ENCODE data around the gene FBXL17. TPM values are rescaled to one million over a fixed set of nuclear protein-coding genes. Genes with fewer than 3 reads are reported as not detected.

The FBXL17 gene
- polyA plus RNA-seq, 1 of the 3 experiments (the other 2 are of a cell fraction), result 4.4 TPM

DNA sequence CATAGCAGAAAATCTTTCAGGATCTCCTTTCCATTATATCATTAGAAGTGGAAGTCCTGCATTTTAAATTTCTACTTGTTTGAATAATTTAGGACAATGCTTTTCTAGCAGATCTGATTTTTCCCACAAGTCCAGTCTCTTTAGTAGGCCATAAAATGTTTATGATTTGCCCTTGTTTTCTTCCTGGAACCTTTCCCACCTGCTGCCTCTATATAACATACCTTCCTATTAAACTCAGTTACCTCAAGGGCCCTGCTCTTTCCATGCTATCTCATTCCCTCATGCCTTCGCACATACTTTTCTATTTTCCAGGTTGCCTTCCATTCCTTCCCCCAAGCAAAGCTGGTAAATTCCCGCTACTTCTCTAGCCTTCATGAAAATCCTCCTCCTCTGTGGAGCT lies 524.1 kb downstream of the FBXL17 start:
- Histone ChIP-seq H3K79me2 (ENCODE audit: insufficient read depth) (no peaks in the 10 kb centered on the region), H3K4me1 (ENCODE audit: control insufficient read depth in 1 of 2, insufficient read depth in 2 of 2, low read depth in 1 of 2, low read length in 1 of 2) (no peaks in the 10 kb centered on the region), H3K27me3 (ENCODE audit: insufficient read depth) (no peaks in the 10 kb centered on the region), H3K4me2 (no peak overlapping the region), H4K20me1 (ENCODE audit: insufficient read depth) (no peaks in the 10 kb centered on the region), H3K9me2 (no peaks in the 10 kb centered on the region), H3K9ac (no peak overlapping the region), H3K4me3 (ENCODE audit: low read depth in 2 of 2, low read length in 1 of 2) (no peak overlapping the region), H3K27ac (ENCODE audit: low read depth in 2 of 2, low read length in 1 of 2) (no peak overlapping the region), H3K36me3 (replicated peaks in 1 of 2; ENCODE audit: control insufficient read depth in 1 of 2, insufficient read depth in 2 of 2, low read length in 1 of 2) (peaks cover 0 to 3% of the 10 kb centered on the region in 2 experiments), H2AFZ (ENCODE audit: low read depth) (no peak overlapping the region), H3F3A (replicated peaks; ENCODE audit: insufficient read depth) (no peaks in the 10 kb centered on the region), H3K9me3 (no peaks in the 10 kb centered on the region)
- TF ChIP-seq CHD2 (IDR thresholded peaks at IDR 0.05; ENCODE audit: low read length, partially characterized antibody) (no peak), TEAD4 (IDR thresholded peaks at IDR 0.05; ENCODE audit: borderline replicate concordance, insufficient read depth) (no peak), GABPA (IDR thresholded peaks at IDR 0.05; ENCODE audit: low read depth) (no peak), SMC3 (IDR thresholded peaks at IDR 0.05; ENCODE audit: low read depth, low read length) (no peak), FOXJ3 (CRISPR knock-in tag; IDR thresholded peaks at IDR 0.05) (no peak), ZBTB33 (IDR thresholded peaks at IDR 0.05; ENCODE audit: borderline replicate concordance, low read depth) (no peak), GATA2 (CRISPR knock-in tag; IDR thresholded peaks at IDR 0.05) (no peak), TAF1 (IDR thresholded peaks at IDR 0.05; ENCODE audit: borderline replicate concordance, low read depth, low read length) (no peak), TCF12 (IDR thresholded peaks at IDR 0.05) (no peak), NFIC (IDR thresholded peaks at IDR 0.05; ENCODE audit: borderline replicate concordance) (no peak), MXI1 (IDR thresholded peaks at IDR 0.05; ENCODE audit: low read depth, low read length) (no peak), MAX (IDR thresholded peaks at IDR 0.05; ENCODE audit: low read depth) (no peak), EZH2phosphoT487 (IDR thresholded peaks at IDR 0.05; ENCODE audit: borderline replicate concordance, low read depth) (no peak), RXRA (IDR thresholded peaks at IDR 0.05; ENCODE audit: borderline replicate concordance, low read depth) (no peak)
- TF ChIP-seq, protein P1, sequence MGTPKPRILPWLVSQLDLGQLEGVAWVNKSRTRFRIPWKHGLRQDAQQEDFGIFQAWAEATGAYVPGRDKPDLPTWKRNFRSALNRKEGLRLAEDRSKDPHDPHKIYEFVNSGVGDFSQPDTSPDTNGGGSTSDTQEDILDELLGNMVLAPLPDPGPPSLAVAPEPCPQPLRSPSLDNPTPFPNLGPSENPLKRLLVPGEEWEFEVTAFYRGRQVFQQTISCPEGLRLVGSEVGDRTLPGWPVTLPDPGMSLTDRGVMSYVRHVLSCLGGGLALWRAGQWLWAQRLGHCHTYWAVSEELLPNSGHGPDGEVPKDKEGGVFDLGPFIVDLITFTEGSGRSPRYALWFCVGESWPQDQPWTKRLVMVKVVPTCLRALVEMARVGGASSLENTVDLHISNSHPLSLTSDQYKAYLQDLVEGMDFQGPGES (IDR thresholded peaks at IDR 0.05; ENCODE audit: low read depth, low read length), result no peak
- TF ChIP-seq, protein P2, sequence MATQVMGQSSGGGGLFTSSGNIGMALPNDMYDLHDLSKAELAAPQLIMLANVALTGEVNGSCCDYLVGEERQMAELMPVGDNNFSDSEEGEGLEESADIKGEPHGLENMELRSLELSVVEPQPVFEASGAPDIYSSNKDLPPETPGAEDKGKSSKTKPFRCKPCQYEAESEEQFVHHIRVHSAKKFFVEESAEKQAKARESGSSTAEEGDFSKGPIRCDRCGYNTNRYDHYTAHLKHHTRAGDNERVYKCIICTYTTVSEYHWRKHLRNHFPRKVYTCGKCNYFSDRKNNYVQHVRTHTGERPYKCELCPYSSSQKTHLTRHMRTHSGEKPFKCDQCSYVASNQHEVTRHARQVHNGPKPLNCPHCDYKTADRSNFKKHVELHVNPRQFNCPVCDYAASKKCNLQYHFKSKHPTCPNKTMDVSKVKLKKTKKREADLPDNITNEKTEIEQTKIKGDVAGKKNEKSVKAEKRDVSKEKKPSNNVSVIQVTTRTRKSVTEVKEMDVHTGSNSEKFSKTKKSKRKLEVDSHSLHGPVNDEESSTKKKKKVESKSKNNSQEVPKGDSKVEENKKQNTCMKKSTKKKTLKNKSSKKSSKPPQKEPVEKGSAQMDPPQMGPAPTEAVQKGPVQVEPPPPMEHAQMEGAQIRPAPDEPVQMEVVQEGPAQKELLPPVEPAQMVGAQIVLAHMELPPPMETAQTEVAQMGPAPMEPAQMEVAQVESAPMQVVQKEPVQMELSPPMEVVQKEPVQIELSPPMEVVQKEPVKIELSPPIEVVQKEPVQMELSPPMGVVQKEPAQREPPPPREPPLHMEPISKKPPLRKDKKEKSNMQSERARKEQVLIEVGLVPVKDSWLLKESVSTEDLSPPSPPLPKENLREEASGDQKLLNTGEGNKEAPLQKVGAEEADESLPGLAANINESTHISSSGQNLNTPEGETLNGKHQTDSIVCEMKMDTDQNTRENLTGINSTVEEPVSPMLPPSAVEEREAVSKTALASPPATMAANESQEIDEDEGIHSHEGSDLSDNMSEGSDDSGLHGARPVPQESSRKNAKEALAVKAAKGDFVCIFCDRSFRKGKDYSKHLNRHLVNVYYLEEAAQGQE (IDR thresholded peaks at IDR 0.05; ENCODE audit: low read depth, low read length), result no peak
- TF ChIP-seq, protein P3, sequence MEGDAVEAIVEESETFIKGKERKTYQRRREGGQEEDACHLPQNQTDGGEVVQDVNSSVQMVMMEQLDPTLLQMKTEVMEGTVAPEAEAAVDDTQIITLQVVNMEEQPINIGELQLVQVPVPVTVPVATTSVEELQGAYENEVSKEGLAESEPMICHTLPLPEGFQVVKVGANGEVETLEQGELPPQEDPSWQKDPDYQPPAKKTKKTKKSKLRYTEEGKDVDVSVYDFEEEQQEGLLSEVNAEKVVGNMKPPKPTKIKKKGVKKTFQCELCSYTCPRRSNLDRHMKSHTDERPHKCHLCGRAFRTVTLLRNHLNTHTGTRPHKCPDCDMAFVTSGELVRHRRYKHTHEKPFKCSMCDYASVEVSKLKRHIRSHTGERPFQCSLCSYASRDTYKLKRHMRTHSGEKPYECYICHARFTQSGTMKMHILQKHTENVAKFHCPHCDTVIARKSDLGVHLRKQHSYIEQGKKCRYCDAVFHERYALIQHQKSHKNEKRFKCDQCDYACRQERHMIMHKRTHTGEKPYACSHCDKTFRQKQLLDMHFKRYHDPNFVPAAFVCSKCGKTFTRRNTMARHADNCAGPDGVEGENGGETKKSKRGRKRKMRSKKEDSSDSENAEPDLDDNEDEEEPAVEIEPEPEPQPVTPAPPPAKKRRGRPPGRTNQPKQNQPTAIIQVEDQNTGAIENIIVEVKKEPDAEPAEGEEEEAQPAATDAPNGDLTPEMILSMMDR (IDR thresholded peaks at IDR 0.05), result no peak
- TF ChIP-seq, protein P4, sequence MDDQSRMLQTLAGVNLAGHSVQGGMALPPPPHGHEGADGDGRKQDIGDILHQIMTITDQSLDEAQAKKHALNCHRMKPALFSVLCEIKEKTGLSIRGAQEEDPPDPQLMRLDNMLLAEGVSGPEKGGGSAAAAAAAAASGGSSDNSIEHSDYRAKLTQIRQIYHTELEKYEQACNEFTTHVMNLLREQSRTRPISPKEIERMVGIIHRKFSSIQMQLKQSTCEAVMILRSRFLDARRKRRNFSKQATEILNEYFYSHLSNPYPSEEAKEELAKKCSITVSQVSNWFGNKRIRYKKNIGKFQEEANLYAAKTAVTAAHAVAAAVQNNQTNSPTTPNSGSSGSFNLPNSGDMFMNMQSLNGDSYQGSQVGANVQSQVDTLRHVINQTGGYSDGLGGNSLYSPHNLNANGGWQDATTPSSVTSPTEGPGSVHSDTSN (IDR thresholded peaks at IDR 0.05), result no peak
- CTCF ChIA-PET, result no interaction called here
- POLR2A ChIA-PET, result no interaction called here
- no peak for DNase-seq
- WGBS (ENCODE audit: low lambda C conversion rate), result 89% methylated on average over 2 of the region's 2 CpGs

Measured in SK-N-SH (cell line).